Stimulated activated memory B cell treated with anti-CD40 and anti-IgM and Interleukin-4, amounts not matched to agents 10 μg/mL and 1 μg/mL and 100 μg/mL, for 72 hours (primary cell): Measurements from ENCODE around the gene PIK3R4.

Experiments used
- ATAC-seq: fragments of 150-1000 bp; cut with Tn5 transposase; 2 replicates; pipeline ENCODE4 v1.10.0; 2021
- H3K27ac Mint-ChIP-seq: one replicate; pipeline ENCODE4 v1.8.0; 2022; ENCODE audit warnings: mild to moderate bottlenecking, mixed read lengths
- H3K27me3 Mint-ChIP-seq: one replicate; pipeline ENCODE4 v1.8.0; 2022; ENCODE audit warnings: mixed read lengths
- H3K36me3 Mint-ChIP-seq: one replicate; pipeline ENCODE4 v1.8.0; 2022; ENCODE audit warnings: mixed read lengths
- H3K4me1 Mint-ChIP-seq: one replicate; pipeline ENCODE4 v1.8.0; 2022; ENCODE audit warnings: mixed read lengths
- H3K4me3 Mint-ChIP-seq: one replicate; pipeline ENCODE4 v1.8.0; 2022; ENCODE audit warnings: mild to moderate bottlenecking, moderate library complexity, mixed read lengths
- H3K9me3 Mint-ChIP-seq: one replicate; pipeline ENCODE4 v1.8.0; 2022; ENCODE audit warnings: mixed read lengths

PIK3R4 gene

DNA sequence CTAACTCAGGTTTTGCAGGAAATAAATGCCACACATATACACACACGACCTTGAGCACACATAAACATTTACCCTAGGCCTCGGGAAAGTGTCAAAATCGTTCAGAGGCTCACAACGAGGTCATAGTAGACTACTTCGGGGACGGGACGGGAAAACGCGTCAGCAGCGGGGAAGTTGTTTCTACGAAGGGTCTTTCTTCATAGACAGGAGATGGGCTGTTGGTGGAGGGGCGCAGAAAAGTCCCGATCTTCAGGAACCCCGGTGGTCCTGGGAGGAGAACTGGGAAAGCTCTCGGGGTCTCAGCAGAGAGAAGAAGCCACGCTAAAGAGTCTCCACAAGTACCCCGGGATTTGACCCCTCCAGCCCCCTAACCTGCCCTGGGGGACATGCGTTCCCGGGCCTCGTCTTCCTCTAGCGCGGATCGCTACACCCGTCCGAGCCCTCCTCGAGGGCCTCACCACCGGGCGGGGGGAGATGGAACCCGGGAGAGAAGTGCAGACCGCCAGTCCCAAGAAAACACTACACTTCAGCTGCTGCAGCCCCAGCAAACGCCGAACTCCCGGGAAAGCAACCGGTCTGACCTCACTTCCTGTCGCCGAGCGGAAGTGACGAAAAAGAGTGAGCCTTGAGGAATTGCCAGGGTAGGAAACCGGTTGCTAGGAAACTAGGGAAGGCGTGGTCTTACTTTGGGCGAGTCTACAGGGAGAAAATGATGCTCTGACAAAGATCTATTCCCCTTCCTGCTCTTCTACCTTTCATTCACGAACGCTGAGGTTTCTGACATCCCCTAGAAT lies at the start of gene PIK3R4:
Gene PIK3R4 (minus strand): TSS at position 584 of the 794 bp plus-strand sequence. CDS start 1,611 bp downstream, outside the sequence.
- peak within 1 kb of the TSS; percentile 94 for H3K27ac Mint-ChIP-seq
- H3K27me3 Mint-ChIP-seq: no peaks in the 10 kb centered on the region
- H3K4me1 Mint-ChIP-seq: peaks cover 50% of the 10 kb centered on the region
- peak; percentile 96 for ATAC-seq
- H3K36me3 Mint-ChIP-seq: peaks cover 21% of the 10 kb centered on the region
- H3K4me3 Mint-ChIP-seq: peak within 1 kb of the TSS; percentile 95
- H3K9me3 Mint-ChIP-seq: no peaks in the 10 kb centered on the region

- no peak overlapping the region for H3K4me3 Mint-ChIP-seq
- peaks cover 50% of the 10 kb centered on the region for H3K27me3 Mint-ChIP-seq
- H3K36me3 Mint-ChIP-seq: no peaks in the 10 kb centered on the region
- ATAC-seq: no peak
- no peak overlapping the region for H3K27ac Mint-ChIP-seq
- no peaks in the 10 kb centered on the region for H3K4me1 Mint-ChIP-seq
- no peaks in the 10 kb centered on the region for H3K9me3 Mint-ChIP-seq
Measured at GRCh38 chr3:130795396-130795795, 48.8 kb upstream of the PIK3R4 start.

GRCh38 chr3:130792246-130792645 lies 45.6 kb upstream of the PIK3R4 start:
- Mint-ChIP-seq H3K36me3 (no peaks in the 10 kb centered on the region), H3K27me3 (peaks cover 48% of the 10 kb centered on the region), H3K27ac (no peak overlapping the region), H3K4me3 (no peak overlapping the region), H3K4me1 (no peaks in the 10 kb centered on the region), H3K9me3 (no peaks in the 10 kb centered on the region)
- no peak for ATAC-seq

GRCh38 chr3:130789782-130790322 lies 43.2 kb upstream of the PIK3R4 start:
- H3K27me3 Mint-ChIP-seq: peaks cover 40% of the 10 kb centered on the region
- no peaks in the 10 kb centered on the region for H3K36me3 Mint-ChIP-seq
- no peak overlapping the region for H3K27ac Mint-ChIP-seq
- no peaks in the 10 kb centered on the region for H3K9me3 Mint-ChIP-seq
- no peaks in the 10 kb centered on the region for H3K4me1 Mint-ChIP-seq
- H3K4me3 Mint-ChIP-seq: no peak overlapping the region
- ATAC-seq: no peak

- ATAC-seq: no peak
- H3K4me3 Mint-ChIP-seq: no peak overlapping the region
- H3K27me3 Mint-ChIP-seq: peaks cover 31% of the 10 kb centered on the region
- no peaks in the 10 kb centered on the region for H3K9me3 Mint-ChIP-seq
- no peaks in the 10 kb centered on the region for H3K4me1 Mint-ChIP-seq
- no peaks in the 10 kb centered on the region for H3K36me3 Mint-ChIP-seq
- H3K27ac Mint-ChIP-seq: no peak overlapping the region
Measured at GRCh38 chr3:130787422-130788068, 40.9 kb upstream of the PIK3R4 start.

- Mint-ChIP-seq H3K27me3 (peaks cover 20% of the 10 kb centered on the region), H3K27ac (no peak overlapping the region), H3K4me3 (no peak overlapping the region), H3K4me1 (no peaks in the 10 kb centered on the region), H3K36me3 (no peaks in the 10 kb centered on the region), H3K9me3 (no peaks in the 10 kb centered on the region)
- no peak for ATAC-seq
Measured at GRCh38 chr3:130786306-130786705, 39.7 kb upstream of the PIK3R4 start.

DNA sequence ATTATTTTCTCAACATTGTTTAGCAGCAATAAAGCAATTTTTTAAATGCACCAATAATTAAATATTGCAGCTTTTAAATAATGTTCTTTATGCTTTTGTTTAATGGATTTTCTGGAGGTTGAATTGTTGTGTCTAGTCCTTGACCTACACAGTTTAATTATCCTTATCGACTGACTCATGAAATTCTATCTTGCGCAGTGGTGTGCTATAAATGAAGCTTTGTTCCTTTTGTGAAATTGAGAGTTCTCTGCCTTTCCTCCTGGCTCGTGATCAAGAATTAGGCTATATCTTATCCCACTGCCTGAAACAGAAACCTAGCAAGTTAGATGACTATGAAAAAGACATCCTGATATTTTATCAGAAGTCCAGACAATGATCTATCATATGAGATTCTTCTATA lies 37.0 kb upstream of the PIK3R4 start:
- no peaks in the 10 kb centered on the region for H3K9me3 Mint-ChIP-seq
- H3K27ac Mint-ChIP-seq: no peak overlapping the region
- no peak for ATAC-seq

DNA sequence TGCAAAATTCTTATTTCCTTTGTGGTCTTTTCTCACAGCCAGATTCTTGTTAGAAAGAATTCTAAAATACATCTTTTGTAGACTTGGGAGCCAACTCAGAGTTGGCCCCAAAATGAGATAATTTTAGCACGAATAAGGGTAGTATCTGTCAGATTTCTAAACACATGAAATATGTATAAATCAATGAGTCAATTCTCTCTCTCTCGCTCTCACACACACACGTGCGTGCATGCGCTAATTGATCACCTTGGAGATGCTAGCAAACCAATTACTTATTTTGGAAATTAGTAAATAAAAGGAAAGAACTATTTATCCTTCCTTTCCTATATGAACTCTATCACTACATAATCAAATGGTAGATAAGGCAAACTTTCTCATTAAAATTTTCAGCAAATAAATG lies 32.9 kb upstream of the PIK3R4 start:
- peaks cover 17% of the 10 kb centered on the region for H3K27me3 Mint-ChIP-seq
- no peaks in the 10 kb centered on the region for H3K36me3 Mint-ChIP-seq
- no peaks in the 10 kb centered on the region for H3K9me3 Mint-ChIP-seq
- no peak overlapping the region for H3K4me3 Mint-ChIP-seq
- ATAC-seq: no peak
- no peaks in the 10 kb centered on the region for H3K4me1 Mint-ChIP-seq
- no peak overlapping the region for H3K27ac Mint-ChIP-seq

More for the DNA sequence above, 37.0 kb upstream of the PIK3R4 start:
- H3K27me3 Mint-ChIP-seq: peaks cover 10% of the 10 kb centered on the region
- H3K36me3 Mint-ChIP-seq: no peaks in the 10 kb centered on the region
- H3K4me1 Mint-ChIP-seq: no peaks in the 10 kb centered on the region
- H3K4me3 Mint-ChIP-seq: no peak overlapping the region

DNA sequence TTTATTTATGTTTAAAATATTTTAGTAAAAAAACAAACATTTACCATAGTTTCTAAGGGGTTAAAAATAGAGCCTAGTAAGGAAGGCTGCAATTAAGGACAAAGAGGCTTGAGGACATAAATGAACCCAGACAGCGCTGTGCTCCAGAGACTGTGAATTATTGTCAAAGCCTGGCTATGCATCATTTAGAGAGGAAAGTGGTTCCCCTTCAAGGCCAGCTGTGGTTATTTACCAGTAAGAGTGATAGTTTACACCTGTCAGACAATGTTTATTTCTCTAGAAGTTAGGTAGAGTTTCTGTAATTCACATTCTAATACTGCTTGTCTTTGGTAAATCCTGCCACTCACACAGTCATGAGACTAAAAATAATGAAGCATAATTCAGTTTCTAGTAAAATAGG lies 32.4 kb upstream of the PIK3R4 start:
- no peak overlapping the region for H3K27ac Mint-ChIP-seq
- no peaks in the 10 kb centered on the region for H3K36me3 Mint-ChIP-seq
- no peak for ATAC-seq
- peaks cover 17% of the 10 kb centered on the region for H3K27me3 Mint-ChIP-seq
- H3K4me1 Mint-ChIP-seq: no peaks in the 10 kb centered on the region
- no peaks in the 10 kb centered on the region for H3K9me3 Mint-ChIP-seq
- H3K4me3 Mint-ChIP-seq: no peak overlapping the region

DNA sequence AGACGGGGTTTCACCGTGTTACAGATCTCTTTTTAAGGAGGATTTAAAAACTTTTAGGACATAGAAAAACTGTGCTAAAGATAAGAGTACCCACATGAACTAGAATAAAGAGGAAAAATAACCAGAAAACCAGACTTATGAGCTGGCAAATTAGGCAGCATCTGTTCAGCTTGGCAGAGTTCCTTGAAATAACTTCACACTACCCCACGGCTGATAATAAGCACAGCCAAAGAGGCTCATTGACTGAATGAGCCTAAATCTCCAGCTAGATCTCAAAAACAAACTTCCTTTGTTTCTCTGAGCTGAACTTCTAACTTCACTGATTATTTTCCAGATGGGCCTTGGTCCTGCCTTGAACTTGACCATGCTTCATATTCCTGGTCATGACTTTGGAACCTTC lies 26.7 kb upstream of the PIK3R4 start:
- Mint-ChIP-seq H3K27ac (no peak overlapping the region), H3K9me3 (no peaks in the 10 kb centered on the region), H3K36me3 (no peaks in the 10 kb centered on the region), H3K4me1 (no peaks in the 10 kb centered on the region), H3K27me3 (peaks cover 17% of the 10 kb centered on the region), H3K4me3 (no peak overlapping the region)
- ATAC-seq: no peak

DNA sequence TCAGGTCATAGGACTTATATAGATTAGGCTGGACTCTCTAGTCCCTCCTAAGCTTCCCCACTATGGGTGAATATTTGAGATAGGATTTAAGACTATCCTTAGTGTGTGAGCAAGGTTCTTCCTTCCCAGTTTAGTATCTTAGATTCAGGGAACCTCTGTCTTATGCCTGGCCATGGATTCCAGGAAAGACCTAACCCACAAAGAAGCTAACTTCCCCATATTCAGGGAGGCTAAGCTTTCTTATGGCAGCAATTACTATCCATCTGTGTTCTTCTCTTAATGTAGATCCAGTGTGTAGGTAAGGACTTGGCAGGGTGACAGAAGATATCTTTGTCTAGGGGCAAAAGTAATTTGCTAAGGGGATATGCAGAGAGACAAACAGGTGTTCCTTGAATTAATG lies 25.5 kb upstream of the PIK3R4 start:
- no peaks in the 10 kb centered on the region for H3K36me3 Mint-ChIP-seq
- H3K4me3 Mint-ChIP-seq: no peak overlapping the region
- ATAC-seq: no peak
- peaks cover 17% of the 10 kb centered on the region for H3K27me3 Mint-ChIP-seq
- no peaks in the 10 kb centered on the region for H3K9me3 Mint-ChIP-seq
- no peak overlapping the region for H3K27ac Mint-ChIP-seq
- H3K4me1 Mint-ChIP-seq: no peaks in the 10 kb centered on the region

DNA sequence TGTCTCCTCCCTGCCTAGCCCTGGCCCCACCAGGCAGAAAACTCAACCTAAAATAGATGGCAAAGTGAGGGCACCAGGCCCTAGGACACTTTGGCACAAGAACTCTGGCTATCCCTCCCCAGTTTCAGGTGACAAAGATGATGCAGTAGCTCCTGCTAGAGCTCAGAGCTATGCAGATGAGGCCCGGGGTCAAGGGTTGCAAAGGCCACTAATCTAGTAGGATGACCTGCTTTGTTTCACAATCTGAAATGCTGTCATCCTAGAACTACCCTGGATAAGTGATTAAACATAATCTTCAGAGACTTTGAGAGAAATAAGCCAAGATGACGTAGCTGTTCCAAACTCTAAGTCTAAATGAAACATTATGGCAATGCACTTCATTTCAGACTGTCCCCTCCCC lies 24.0 kb upstream of the PIK3R4 start:
- no peaks in the 10 kb centered on the region for H3K4me1 Mint-ChIP-seq
- no peak for ATAC-seq
- peaks cover 23% of the 10 kb centered on the region for H3K27me3 Mint-ChIP-seq
- H3K27ac Mint-ChIP-seq: no peak overlapping the region
- no peaks in the 10 kb centered on the region for H3K36me3 Mint-ChIP-seq
- H3K9me3 Mint-ChIP-seq: no peaks in the 10 kb centered on the region
- no peak overlapping the region for H3K4me3 Mint-ChIP-seq

GRCh38 chr3:130761730-130762311 lies 15.2 kb upstream of the PIK3R4 start:
- no peaks in the 10 kb centered on the region for H3K9me3 Mint-ChIP-seq
- no peaks in the 10 kb centered on the region for H3K36me3 Mint-ChIP-seq
- H3K27ac Mint-ChIP-seq: no peak overlapping the region
- no peaks in the 10 kb centered on the region for H3K4me1 Mint-ChIP-seq
- H3K4me3 Mint-ChIP-seq: no peak overlapping the region
- no peak for ATAC-seq
- H3K27me3 Mint-ChIP-seq: peaks cover 46% of the 10 kb centered on the region

GRCh38 chr3:130760922-130761321 lies 14.3 kb upstream of the PIK3R4 start:
- no peak for ATAC-seq

DNA sequence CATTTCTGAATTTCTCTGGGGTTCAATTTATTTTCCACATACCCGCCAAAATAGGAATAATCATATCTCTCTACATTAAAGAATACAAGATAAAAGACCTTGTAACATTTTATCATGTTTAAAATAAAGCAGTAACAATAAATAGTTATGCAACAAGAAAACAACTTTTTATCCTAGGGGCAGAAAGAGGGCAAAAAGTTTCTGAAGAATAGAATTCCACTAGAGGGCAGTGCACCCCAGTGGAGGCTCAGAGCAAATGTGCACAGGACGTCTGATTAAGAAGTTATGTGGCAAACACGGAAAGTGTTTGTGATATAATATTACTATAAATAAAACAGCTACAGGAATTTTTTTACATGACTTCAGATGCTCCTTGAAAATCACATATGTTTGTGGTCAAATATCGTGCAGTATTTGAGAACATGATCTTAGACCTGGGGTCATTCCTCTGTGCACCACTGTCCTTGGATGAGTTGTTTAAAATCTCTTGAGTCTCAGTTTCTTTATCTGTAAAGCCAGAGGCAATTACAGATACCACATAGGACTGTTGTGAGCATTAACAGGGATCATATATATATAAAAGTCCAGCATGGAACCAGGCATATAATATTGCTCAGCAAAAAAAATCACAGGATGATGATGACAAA lies 13.2 kb upstream of the PIK3R4 start:
- no peaks in the 10 kb centered on the region for H3K36me3 Mint-ChIP-seq
- ATAC-seq: peak; percentile 58
- H3K9me3 Mint-ChIP-seq: no peaks in the 10 kb centered on the region
- no peaks in the 10 kb centered on the region for H3K4me1 Mint-ChIP-seq
- H3K4me3 Mint-ChIP-seq: no peak overlapping the region
- peaks cover 26% of the 10 kb centered on the region for H3K27me3 Mint-ChIP-seq
- no peak overlapping the region for H3K27ac Mint-ChIP-seq

More at GRCh38 chr3:130760922-130761321, 14.3 kb upstream of the PIK3R4 start:
- no peak overlapping the region for H3K27ac Mint-ChIP-seq
- H3K4me3 Mint-ChIP-seq: no peak overlapping the region
- H3K9me3 Mint-ChIP-seq: no peaks in the 10 kb centered on the region
- H3K27me3 Mint-ChIP-seq: peaks cover 37% of the 10 kb centered on the region
- no peaks in the 10 kb centered on the region for H3K4me1 Mint-ChIP-seq
- no peaks in the 10 kb centered on the region for H3K36me3 Mint-ChIP-seq
